HG02571 (cell line): ENCODE data around the gene IL34.

Experiments
- ATAC-seq: cut with Tn5 transposase; IDR thresholded peaks from one replicate; pipeline ENCODE4 v1.9.1; 2021; ENCODE audit warnings: mild to moderate bottlenecking, moderate library complexity; ENCODE audit not compliant: unreplicated experiment

The IL34 gene

DNA sequence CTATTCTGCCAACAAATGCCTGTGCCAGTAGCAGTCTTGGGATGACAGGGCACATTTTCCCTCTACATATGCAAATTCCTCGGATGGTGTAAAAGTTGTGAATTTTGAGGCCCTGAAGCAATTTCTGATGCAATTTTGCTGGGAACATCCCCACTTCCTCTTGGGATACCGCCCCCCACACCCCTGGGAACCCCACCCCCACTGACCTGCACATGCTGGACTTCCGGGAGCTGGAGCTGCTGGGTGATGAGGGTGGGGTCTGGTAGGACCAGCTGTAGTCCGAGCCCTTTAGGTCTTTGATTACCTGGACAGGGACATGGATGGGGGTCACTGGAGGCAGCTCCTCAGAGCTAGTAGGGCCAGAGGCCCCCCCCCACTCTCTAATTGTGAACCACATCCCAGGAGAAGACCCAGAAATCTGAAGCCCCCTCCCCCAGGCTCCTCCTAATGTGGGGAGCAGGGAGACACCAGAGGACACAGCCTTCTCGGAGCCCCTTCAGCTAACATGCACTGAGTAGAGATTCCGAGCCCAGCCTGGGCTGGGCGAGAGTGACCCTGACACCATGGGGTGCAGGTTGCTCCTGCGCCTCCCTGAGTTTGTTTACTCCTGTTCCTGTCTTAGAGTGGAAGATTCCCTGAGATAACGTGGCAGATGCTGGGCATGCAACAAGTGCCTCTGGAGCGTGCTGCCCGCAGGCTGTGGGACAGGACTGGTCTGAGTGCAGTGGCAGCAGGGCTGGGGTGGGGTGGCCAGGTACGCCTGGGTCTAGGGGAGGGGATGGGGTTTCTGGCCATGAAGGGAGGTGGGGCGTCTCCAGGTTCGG lies 30.5 kb downstream of the IL34 start:
- no peak for ATAC-seq

DNA sequence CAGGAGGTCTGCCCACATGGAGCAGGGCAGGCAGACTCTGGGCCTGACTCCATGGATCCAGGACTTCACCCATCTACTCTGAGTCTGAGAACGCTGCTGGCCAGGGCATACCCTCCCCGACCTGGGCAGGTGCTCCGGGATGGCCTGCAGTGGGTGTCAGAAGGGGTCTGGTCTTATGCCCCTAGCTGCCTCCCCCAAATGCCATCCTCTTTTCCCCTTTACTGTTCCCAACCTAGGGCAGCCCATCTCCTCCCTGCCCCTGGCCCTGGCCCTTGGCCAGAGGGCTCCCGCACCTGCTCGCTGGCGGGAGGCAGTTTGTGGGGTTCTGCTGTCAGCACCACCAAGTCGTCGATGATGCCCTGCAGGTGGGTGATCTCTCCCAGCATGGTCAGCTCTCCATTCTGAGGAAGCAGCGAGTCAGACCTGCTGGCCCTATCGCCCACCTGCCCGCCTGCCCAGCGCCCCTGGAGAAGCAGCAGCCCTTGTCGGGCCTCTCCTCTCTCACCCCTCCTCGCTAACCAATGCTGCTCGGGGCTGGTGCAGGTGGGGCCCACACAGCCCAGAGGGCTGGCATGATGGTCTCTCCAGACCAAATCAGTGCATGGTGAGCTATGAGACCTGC lies 31.3 kb downstream of the IL34 start:
- ATAC-seq: no peak

DNA sequence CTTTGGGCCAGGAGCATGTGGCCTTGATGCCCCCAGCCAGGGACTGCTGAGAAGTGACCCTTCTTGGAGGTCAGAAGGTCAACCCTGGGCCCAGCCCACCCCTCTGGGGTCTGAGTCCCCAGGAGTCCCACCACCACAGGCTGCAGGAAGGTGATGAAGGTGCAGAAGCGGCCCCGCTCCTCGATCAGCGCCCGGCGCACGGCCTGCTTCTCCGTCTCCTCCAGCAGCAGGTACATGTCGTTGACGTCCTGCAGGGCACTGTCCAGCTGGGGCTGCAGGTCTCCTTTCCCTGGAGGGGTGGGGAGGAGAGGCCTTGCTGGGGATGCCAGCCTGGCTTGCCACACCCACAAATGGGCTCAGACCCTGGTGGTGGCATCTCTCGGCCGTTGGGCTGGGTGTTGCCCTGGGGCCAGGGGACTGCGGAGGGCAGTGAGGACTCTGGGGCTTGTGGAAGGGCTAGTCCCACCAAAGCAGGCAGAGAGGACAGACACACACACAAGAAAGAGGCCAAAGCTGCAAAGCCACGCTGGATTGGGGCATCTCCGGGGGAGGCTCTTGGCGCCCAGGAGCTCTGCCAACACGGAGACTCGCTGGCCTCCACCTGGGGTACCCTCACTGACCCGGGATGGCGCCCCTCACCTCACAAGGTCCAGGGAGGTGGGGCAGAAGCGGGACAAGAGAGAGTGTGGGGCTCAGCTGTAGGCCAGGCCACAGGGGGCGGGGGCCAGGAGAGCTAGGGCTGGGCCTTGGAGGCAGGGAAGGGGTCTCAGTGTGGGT lies 31.9 kb downstream of the IL34 start:
- ATAC-seq: no peak

DNA sequence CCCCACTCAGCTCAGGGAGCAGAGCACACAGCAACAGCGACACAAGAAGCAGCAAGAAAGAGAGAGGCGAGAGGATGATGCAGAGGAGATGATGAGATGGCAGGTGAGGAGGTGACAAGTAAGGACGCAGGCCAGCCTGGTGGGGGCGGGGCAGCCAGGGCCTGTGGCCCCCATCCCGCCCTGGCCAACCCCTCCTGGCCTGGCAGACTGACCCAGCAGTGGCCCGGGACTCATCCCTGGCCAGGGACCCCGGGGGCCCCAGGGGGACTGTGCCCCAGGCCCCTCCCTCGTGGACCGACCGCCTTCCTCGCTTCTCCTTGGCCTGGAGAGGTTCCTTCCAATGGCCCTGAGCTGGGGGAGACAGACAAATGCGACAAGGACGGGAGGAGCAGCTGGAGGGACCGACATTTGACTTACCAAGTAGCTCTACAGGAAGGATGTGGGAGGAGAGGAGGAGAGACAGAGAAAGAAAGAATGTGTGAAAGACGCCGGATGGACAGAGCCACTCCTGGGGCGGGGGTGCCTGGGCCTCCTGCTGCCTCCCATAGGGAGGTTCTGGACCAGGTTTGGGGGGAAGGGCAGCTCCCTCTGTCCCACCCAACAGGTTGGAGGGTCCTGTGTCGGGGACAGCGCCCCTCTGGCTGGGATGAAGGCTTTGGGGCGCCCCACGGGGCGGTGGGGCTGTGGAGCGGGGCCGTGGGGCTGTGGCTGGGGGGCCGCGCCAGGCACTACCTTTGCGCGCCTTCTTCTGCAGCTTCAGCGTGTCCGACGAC lies 32.7 kb downstream of the IL34 start:
- ATAC-seq: no peak

DNA sequence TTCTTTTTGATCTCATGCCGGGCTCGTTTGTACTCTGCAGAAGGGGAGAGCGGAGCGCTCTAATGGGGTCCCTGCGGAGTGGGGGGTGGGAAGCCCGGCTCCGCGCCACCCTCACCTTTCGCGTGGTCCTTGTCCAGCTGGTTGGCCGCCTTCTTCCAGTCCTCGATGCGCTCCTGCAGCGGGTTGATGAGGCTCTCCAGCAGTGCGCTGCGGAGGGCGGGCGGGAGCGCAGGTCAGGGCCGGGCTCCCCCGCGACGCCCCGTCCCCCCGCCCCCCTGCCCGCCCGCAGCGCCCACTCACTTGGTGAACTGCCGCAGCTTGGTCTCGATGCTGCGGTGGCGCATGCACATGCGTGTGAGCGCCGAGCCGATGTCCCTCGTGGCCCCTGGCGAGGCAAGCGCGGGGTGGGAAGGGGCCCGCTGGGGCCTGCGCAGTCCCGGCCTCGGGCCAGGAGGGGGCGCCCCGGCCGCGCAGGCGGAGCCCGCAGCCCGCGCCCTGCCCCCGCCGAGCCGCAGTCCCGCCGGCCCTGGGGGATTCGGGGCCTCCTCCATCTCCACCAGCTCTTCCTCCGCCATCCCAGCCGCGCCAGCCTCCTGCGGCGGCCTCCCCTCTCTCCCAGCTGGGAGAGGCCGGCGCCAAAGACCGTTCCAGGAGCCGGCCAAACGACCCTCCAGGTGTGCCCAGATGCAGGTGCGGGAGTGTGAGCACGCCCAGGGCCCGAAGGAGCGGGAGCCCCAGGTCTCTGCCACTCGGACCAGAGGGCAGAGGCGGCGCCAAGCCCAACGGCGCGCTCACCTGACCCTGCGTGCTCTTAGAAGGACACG lies 33.5 kb downstream of the IL34 start:
- no peak for ATAC-seq

DNA sequence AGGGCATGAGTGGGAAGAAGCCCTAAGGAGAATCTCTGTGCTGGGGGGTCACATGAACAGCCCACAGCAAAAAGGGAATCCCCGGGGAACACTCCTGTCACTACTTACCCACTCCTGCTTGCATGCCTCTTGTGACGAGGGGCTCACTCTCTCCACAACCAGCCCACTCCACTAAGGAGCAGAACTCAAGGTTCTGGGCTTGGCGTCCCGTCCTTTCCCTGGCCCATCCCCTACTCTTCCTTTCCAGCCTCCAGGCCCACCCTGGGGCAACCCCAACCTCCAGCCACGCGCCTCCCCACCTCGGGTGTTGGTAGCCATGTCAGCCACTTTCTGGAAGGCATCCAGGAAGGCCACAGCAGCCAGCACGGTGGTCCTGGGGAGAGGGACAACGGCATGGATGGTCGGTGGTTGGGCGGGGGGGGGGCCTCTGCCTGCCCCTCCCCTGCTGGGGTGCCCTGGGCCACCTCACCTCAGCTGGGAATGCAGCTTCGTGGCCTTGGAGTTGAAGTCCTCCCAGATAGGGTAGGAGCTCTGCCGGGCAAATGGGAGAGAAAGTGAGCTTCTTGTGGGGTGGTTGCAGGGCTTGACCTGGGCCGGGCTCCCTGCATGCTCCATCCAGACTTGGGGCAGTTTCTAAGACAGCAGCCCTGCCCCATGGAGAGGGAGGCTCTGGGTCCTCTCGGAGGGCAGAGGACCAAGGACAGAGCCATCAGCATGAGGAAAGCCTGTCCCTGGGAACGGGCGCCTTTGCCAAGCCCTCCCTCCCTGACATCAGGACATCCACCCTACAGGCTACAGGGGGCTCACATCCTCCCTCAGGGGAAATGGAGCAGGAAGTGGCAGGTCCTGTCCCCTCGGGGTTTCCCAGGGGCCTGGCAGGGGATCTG lies 34.4 kb downstream of the IL34 start:
- ATAC-seq: no peak

DNA sequence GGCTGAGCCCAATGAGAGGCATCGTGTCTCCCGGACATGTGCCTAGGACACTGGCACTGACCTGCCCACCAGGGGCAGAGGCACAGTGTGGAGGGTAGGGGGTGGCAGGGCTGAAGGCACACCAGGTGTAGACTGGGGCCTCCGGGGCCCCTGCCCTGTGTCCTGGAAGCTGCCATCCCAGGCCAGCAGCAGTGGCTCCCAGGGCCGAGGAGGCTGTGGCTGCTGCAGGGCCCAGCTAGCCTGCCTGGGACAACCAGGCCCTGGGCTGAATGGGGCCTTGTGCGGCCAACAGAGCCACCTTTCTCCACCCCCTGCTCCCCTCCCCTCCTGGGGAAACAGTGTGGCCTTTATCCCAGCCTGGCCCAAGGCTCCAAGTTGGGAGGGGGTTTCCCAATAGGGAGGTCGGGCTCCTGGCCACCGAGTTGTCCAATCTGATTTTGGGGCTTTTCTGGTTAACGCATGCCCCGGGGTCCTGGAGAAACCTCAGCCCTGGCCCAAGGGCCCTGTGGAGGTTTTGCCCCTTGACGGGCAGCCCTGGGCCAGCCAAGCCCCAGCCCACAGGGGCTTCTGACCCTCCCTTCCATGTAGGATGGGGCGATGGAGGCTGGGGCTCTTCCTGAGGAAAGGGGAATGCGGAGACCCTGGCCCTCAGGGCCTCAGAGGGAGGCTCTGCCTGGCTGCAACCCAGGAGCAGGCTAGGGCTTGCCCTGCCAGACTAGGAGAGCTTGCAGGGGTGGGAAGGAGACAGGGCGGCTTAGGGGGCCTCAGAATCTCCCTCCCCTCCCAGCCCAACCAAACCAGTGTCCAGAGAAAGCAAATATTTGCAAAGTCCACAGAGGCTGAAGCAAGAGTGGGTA lies 35.3 kb downstream of the IL34 start:
- ATAC-seq: no peak

DNA sequence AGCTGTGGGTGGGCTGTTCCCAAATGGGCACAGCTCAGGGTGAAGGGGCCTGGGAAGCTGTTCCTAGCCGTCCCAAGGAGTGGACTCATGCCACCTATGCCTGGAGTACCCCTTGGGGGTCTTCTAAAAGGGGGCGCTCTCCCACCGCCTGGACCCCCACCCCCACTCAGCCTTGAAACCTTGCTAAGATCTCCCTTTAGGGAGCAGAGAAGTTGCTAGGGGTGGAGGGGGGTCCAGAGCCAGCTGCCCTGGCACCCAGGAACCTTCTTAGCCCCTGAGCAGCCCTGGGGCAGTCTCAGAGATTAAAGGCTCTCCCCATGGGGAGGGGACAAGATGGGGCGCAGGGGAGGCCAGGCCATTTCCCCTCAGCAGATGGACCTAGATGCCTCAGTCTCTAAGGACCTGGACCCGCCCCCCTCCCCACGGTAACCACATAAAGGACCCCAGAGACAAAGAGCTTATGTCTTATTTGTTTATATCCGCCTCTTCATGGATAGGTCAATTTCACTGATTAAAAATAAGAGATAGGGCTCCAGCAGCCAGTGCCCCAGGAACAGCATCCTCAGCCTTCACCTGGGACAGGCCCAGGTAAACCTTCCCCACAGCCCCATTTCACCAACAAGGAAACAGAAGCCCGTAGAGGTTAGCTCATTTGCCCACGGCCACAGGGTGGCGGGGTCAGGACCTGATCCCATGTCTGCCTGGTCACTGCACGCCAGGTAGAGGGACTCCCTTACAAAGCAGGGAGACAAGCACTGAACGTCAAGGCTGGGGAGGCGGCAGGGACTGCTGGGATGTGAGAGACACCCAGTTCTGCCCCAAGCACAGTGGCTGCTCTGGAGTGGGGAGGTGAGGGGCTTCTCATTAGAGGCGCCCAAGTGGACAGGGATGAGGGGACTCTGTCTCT lies 36.1 kb downstream of the IL34 start:
- ATAC-seq: no peak

DNA sequence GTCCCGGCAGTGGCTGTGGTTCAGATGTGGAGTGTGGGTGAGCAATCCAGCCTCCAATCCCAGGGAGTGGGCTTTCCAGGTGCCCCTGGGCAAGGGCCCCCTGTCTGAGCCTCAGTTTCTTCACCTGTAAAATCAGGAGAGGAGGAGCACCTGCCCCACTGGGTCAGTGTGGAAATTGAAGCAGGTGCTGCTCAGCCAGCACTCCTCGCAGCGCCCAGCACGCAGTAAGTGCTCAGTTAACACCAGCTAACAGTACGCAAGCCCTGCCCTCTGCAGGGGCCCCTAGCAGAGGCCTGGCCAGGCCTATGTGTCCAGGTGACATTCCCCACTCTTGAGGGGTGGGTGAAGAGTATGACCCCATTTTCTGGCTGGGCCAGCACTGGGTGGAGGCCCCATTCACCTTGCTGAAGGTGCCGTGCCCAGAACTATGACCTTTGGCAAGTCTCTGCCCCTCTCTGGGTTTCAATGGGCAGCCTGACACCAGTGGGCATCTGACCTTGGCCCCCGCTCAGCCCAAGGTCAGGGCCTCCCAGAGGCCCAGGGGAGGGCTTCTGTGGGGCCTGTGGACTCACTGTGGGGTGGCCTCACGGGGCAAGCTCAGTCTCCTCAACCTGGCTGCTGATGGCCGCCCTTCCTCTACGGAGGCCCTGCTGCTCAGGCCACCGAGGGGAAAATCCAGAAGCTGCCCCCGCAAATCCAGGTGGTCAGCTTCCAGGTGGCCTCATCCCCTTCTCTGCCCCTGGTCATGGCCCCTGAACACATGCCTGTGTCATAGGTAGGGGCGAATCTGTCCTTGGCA lies 37.0 kb downstream of the IL34 start:
- ATAC-seq: no peak

DNA sequence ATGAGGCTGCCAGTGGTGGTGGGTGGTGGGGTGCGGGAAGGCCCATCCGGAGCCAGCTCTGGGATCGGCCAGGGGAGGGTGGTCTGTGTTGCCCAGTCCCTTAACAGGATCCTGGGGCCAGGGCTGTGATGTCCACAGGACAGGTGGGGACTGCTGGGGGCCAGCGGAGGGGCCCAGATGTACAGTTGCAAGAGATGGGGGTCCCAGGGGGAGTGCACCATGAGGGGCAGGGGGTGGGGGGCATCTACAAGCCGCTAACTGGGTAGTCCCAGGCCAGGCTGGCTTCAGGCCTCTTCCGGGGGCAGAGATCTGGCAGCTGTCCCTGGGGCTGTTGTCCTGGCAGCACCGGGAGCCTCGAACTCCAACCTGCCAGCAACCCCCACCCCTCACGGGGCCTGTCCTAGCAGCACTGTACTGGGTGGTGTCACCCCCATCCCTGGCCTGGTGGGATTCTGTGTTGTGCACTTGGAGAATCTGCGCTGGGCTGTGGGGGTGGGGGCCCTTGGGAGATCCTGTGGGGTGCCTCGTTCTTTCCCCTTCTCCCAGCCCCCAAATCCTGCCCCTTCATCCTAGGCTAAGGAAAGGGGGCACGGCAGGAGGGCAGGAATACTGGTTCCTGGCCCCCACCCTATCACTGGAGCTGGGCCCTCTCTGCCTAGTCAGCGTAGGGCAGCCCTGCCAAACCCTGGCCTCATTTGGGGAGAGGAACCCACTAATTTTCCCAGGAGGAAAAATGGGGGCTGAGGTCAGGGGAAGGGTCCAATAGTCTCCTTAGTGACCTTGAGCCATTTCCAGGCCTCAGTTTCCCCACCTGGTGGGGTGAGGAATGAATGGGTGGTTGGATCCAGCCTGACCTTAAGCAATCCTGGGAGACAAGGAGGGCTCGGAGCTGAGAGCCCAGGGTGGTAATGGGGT lies 38.0 kb downstream of the IL34 start:
- no peak for ATAC-seq

DNA sequence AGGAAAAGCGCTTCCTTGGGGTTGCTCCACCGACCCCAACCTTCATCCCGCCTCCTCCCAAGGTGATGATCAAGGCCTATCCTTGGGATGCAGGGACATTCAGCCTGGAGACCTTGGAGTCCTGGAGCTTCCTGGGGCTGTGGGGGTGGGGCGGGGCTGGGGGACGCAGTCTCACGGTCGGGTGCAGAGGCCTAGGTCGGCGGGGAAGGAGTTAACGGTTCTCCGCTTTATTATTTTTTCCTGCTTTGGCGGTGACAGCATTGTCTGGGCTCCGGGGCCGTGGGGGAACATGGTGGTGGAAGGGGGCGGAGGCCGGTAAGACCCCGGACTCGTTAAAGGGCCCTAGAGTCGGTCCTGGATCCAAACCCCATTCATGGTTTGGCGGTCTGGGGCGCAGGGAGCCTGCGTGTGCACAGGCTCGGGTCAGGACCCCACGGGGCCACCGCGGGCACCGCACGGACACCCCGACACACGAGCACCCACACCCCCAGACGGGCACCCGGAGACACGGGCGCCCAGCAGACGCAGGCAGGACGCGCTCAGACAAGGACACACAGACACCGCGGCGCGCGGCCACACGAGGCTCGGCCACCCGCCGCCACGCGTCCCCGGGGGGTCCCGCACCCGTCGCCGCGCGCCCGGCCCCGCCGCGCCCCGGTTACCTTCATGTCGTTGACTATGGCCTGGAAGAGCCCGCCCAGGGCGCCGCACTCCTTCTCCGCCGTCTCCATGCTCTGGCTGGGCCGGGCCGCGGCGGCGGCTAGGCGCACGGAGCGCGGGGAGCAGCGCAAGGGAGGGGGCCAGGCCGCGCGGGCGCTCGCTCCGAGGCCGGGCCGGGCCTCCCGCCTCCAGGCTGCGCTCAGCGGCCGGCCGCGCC lies 38.9 kb downstream of the IL34 start:
- ATAC-seq: no peak

DNA sequence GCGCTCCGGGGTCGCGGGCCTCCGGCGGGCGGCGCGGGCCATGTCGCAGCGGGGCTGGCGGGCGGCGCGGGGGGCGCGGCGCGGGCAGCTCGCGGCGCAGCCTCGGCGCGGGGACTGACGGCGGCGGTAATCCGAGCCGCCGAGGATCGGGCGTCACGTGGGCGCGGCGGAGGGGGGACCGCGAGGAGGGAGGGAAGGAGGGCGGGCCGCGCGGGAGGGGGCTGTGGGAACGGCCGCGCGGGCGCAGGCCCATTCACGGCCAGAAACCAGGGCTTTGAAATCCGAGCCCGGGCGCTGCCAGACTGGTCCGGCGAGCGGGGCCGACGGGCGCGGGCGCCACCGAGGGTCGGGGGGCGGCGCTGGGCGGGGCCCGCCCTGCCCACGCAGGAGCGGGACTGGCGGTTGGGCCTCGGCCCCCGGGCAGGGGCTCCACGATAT lies 39.6 kb downstream of the IL34 start, which contains the start of gene MTSS2:
Gene MTSS2 (minus strand): TSS at position 116 of the 438 bp plus-strand sequence. CDS start 262 bp downstream, outside the sequence.
- no peak for ATAC-seq

DNA sequence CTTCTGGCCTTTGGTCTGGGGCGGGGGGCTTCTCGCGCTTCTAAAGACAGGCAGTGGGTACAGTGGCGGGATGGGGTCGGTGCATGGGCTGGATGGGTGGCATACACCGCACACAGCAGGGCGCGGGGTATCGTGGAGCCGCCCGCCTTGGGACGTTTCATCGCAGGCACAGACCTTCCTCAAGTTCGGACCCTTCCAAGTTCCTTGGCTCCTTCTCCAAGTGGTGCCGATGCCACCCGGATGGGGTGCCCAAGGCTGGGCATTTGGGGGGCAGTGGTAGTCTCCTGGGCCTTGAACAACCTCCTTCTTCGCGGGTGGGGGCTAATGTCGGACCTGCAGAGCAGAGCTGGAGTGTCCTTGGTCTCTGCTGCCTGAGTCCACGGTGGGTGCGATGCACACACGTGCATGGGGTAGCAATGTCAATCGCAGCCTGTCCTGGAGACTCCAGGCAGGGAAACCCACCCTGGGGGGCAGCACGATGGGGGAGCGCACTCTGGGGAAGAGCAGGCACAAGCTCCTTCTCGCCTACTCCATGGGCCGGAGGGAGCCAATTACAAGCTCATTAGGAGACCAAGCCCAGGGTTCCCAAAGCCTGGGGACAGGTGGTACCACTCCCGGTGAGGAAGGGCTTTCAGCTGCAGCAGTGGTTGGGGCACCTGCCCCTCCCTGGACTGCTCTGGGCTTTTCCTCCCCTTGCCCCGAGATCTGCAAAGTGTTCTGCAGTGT lies 40.2 kb downstream of the IL34 start:
- ATAC-seq: no peak

DNA sequence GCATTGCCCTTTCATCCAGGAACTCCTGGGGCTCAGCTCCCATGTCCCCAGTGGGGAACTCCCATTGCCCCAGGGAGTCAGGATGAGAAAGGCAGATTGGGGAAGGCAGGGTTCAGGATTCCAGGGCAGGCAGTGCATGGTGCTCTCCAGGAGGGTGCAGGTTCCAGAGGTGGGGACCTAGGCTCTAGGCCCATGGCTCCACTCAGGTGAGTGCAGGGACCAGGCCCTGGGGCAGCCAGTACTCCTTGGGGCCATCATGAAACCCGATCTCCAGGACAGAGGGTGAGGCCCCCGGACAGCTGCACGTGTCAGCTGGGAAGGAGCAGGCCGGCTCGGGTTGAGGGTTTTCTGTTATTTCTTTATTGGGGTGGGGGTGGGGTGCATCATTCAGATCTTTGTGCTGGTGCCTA lies 40.7 kb downstream of the IL34 start:
- no peak for ATAC-seq
